Stimulated activated naive CD8-positive, alpha-beta T cell treated with anti-CD3 and anti-CD28 coated beads, Interleukin-15, Interleukin-2, amounts not matched to agents 100 U/mL and 50 U/mL, for 24 hours (primary cell): ENCODE data around the gene KCNH8.

Experiments
- ATAC-seq: fragments of 150-1000 bp; cut with Tn5 transposase; one replicate; pipeline ENCODE4 v1.10.0; 2021
- DNase-seq: peaks from one replicate; pipeline ENCODE4 v3.0.0; 2021

The KCNH8 gene

GRCh38 chr3:19364148-19364547 lies 215.8 kb downstream of the KCNH8 start:
- DNase-seq, result no peak
- no peak for ATAC-seq

- ATAC-seq, result no peak
- DNase-seq, result no peak
Measured at GRCh38 chr3:19365471-19365870, 217.2 kb downstream of the KCNH8 start.

- no peak for ATAC-seq
- DNase-seq, result no peak
Measured at GRCh38 chr3:19384868-19385267, 236.6 kb downstream of the KCNH8 start.

- ATAC-seq (no peak), DNase-seq (no peak)
Measured at GRCh38 chr3:19392150-19392549, 243.8 kb downstream of the KCNH8 start.

- DNase-seq (no peak), ATAC-seq (no peak)
Measured at GRCh38 chr3:19394946-19395345, 246.6 kb downstream of the KCNH8 start.

GRCh38 chr3:19396726-19397125 lies 248.4 kb downstream of the KCNH8 start:
- no peak for ATAC-seq
- no peak for DNase-seq

- no peak for ATAC-seq
- DNase-seq, result no peak
Measured at GRCh38 chr3:19399356-19399755, 251.0 kb downstream of the KCNH8 start.

GRCh38 chr3:19399836-19400235 lies 251.5 kb downstream of the KCNH8 start:
- DNase-seq, result no peak
- no peak for ATAC-seq

- DNase-seq, result no peak
- no peak for ATAC-seq
Measured at GRCh38 chr3:19420159-19420558, 271.8 kb downstream of the KCNH8 start.

GRCh38 chr3:19425825-19426224 lies 277.5 kb downstream of the KCNH8 start:
- no peak for DNase-seq
- ATAC-seq, result no peak

GRCh38 chr3:19427422-19428149 lies 279.3 kb downstream of the KCNH8 start:
- ATAC-seq (peak; percentile 49), DNase-seq (no peak)

- ATAC-seq, result no peak
- DNase-seq, result no peak
Measured at GRCh38 chr3:19428729-19429128, 280.4 kb downstream of the KCNH8 start.

- ATAC-seq (no peak), DNase-seq (no peak)
Measured at GRCh38 chr3:19432669-19433068, 284.4 kb downstream of the KCNH8 start.

GRCh38 chr3:19436746-19437145 lies 288.4 kb downstream of the KCNH8 start:
- ATAC-seq (no peak), DNase-seq (no peak)

- DNase-seq, result no peak
- ATAC-seq, result no peak
Measured at GRCh38 chr3:19439944-19440343, 291.6 kb downstream of the KCNH8 start.

GRCh38 chr3:19446138-19446537 lies 297.8 kb downstream of the KCNH8 start:
- ATAC-seq (no peak), DNase-seq (no peak)

- DNase-seq (no peak), ATAC-seq (no peak)
Measured at GRCh38 chr3:19446687-19447086, 298.4 kb downstream of the KCNH8 start.

GRCh38 chr3:19455546-19455945 lies 307.2 kb downstream of the KCNH8 start:
- no peak for ATAC-seq
- no peak for DNase-seq

GRCh38 chr3:19456738-19457137 lies 308.4 kb downstream of the KCNH8 start:
- ATAC-seq (no peak), DNase-seq (no peak)

GRCh38 chr3:19457449-19457848 lies 309.1 kb downstream of the KCNH8 start:
- DNase-seq, result no peak
- no peak for ATAC-seq

- no peak for DNase-seq
- no peak for ATAC-seq
Measured at GRCh38 chr3:19467761-19468160, 319.5 kb downstream of the KCNH8 start.

- ATAC-seq (no peak), DNase-seq (no peak)
Measured at GRCh38 chr3:19471138-19471537, 322.8 kb downstream of the KCNH8 start.

GRCh38 chr3:19473971-19474580 lies 325.8 kb downstream of the KCNH8 start:
- DNase-seq (no peak), ATAC-seq (no peak)

GRCh38 chr3:19476281-19476680 lies 328.0 kb downstream of the KCNH8 start:
- no peak for ATAC-seq
- DNase-seq, result no peak
